Measurements from ENCODE around the gene CDK17.

GRCh38 chr12:96260644-96261043 lies 139.6 kb downstream of the CDK17 start:
- TF ChIP-seq CTCF (IDR thresholded peaks at IDR 0.05) (no peak), EP300 (IDR thresholded peaks at IDR 0.05) (no peak)
